Skeletal muscle cell (primary cell): ENCODE measurements around the gene HBS1L.
A peak's percentile ranks its signal among the peaks of the same experiment; 100 is the strongest.

ENCODE experiments used
- DNase-seq: peaks from one replicate; pipeline ENCODE4 v3.0.0-alpha.2; 2010; ENCODE audit warnings: low read depth
- H3K4me3 ChIP-seq: 2 replicates; pipeline ENCODE4 v1.5.1; 2011; ENCODE audit warnings: low read depth, mild to moderate bottlenecking, control low read depth, low read length, moderate library complexity

The HBS1L gene

GRCh38 chr6:135008941-135009290 is 45.7 kb downstream of the HBS1L start:
- no peak for DNase-seq

DNA sequence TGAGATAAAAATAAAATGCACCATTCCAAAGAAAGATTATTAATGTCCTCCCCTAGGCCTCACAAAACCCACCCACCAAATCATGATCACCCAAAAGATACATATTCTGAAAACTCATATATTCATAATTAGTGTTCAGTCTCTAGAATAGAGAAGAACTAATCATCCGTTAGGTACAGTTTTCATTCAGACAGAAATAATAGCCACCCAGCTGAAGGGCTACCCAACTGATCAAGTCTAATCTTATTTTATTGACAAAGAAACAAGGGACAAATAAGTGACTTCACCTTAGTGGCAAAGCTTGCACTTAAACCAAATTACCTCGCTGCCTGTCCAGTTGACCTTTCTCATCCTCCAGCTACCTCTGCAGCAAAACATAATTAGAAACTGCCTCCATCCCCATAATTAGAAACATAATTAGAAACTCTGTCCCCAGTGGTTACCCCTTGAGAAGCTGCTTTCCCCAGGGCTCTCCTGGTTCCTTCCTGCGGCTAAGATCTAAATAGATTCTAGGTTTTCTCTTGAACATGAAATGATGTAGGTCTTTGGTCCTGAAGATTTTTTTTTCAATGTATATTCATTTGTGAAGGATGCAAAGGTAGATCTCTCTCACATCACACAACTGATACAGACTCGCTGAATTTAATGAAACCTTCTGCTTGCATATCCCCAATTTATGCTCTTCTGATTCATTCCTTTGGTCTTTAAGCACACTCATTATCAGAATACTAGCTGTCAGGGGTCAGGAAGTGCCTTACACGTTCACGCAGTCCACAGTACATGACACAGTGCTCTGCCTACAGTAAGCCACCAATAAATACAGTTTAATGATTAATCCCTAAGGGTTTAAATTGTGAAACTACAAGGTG is 46.3 kb downstream of the HBS1L start:
- H3K4me3 ChIP-seq: no peak overlapping the region
- no peak for DNase-seq

More at GRCh38 chr6:135008941-135009290, 45.7 kb downstream of the HBS1L start:
- H3K4me3 ChIP-seq: no peak overlapping the region

GRCh38 chr6:135006386-135006914 is 48.2 kb downstream of the HBS1L start:
- no peak overlapping the region for H3K4me3 ChIP-seq
- DNase-seq: no peak

DNA sequence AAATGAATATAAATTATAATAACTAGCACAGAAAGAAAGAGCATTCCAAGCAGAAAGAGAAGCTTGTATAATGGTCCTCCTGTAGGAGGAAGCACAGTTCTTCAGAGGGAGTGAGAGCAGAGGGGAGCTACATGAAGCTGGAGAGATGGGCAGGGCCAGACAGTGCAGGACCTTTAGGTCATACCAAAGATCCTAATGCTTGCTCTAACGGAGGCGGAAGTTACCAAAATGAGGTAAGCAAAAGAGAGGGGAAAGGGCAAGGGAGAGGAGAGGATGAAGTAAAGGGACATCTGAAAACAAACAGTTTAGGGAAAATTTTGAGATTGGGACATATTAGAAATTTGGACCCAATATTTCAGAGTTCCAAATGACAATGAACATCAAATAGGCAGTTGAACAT is 50.2 kb downstream of the HBS1L start:
- no peak for DNase-seq
- no peak overlapping the region for H3K4me3 ChIP-seq

DNA sequence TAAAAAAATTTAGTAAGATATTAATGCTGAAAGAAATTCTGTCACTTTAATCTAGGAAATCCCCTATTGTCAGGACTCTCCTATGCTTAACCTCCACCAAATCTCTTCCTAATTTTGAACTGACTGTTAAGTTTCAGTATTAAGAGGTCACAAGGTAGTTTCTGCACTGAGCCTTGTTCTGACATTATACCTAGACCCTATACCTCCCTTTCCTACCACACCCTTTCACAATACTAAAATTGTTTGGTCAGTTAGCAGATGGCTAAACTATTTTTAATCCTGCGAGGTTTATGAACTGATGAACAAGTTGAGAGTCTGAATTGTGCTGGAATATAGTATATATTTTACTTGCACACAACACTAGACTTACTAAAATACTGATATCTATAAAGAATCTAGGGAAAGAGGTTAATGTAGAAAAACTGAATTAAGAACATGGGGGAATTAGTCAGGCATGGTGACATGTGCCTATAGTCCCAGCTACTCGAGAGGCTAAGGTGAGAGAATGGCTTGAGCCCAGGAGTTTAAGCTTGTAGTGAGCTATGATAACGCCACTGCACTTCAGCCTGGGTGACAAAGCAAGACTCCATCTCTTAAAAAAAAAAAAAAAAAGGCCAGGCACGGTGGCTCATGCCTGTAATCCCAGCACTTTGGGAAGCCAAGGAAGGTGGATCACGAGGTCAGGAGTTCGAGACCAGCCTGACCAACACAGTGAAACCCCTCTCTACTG is 51.5 kb downstream of the HBS1L start:
- H3K4me3 ChIP-seq: no peak overlapping the region
- no peak for DNase-seq

DNA sequence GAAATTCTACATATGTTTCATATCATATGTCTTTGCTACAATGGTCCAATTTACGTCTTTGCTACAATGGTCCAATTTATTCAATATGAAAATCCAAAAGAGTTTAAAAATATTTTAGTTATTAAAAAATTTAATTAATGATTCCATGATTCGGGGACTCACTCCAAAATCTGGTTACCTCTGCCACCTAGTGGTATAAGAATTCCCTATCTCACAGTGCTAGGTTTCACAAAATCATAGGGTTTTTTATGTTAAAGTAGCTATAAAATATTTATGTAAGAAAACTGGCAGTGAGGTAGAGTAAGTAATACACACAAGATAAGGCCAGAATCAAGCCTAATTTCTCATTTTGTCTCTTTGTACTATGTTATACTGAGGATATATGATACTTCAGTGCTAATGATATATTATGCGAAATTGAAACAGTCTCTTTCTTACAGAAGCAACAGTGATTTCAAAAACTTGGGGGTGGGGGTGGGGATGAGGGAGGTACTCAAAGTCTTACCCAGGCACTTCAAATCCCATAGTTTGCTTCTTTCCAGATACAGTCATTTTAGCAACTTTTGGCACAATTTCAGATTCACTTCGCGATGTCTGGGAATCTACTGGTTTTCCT is 52.3 kb downstream of the HBS1L start:
- no peak overlapping the region for H3K4me3 ChIP-seq
- DNase-seq: no peak

DNA sequence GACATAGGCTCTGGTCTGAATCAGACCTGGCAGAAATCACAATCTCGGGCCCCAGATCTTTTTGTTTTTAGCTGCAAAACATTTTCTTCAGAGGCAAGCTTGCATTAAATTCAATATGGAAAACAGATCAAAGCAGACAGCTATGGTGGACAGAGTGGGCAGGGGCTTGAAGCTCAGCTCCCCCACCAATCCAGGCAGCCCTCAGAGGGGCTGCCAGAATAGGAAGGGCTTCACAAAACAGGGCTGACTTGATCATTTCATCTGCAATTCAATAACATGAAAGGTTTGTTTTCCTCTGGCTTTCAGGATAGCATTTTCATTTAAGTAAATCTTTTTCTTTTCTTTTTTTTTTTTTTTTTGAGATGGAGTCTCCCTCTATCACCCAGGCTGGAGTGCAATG is 55.5 kb downstream of the HBS1L start:
- DNase-seq: no peak
- H3K4me3 ChIP-seq: no peak overlapping the region

- H3K4me3 ChIP-seq: no peak overlapping the region
- DNase-seq: no peak
These were observed 57.3 kb downstream of the HBS1L start for GRCh38 chr6:134997133-134997995.

DNA sequence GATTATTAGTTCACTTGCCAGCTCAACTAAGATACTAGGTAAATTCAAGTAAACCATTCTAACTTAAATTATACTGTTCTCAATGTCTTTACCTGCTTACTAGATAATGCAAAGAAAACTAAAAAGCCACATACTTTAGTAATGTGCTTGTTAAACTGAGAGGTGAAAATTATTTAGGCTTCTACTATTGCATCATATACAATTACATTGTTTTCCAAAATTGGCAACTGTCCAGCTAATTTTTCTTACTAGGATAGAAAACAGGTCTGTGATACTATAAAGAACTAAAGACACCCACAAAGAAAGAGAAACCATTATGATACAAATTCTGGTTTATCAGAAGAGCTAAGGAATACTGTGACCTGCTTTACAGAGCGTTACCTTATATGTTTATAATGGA is 59.1 kb downstream of the HBS1L start:
- no peak for DNase-seq
- no peak overlapping the region for H3K4me3 ChIP-seq

DNA sequence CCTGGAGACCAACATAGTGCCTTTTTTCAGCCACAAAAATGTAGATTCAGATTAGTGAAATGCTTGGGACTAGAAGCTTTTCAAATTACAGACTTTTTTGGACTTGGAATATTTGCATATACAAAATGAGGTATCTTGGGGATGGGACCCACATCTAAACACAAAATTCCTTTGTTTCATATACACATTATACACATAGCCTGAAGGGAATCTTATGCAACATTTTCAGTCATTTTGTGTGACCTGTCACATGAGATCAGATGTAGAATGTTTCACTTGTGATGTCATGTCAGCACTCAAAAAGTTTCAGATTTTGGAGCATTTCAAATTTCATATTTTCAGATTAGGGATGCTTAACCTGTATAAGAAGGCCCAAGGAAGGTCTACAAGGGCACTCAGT is 60.2 kb downstream of the HBS1L start:
- DNase-seq: no peak
- no peak overlapping the region for H3K4me3 ChIP-seq

GRCh38 chr6:134992155-134992554 is 62.5 kb downstream of the HBS1L start:
- no peak overlapping the region for H3K4me3 ChIP-seq
- no peak for DNase-seq

- H3K4me3 ChIP-seq: no peak overlapping the region
- DNase-seq: no peak
These were observed 64.4 kb downstream of the HBS1L start for GRCh38 chr6:134990262-134990661.

DNA sequence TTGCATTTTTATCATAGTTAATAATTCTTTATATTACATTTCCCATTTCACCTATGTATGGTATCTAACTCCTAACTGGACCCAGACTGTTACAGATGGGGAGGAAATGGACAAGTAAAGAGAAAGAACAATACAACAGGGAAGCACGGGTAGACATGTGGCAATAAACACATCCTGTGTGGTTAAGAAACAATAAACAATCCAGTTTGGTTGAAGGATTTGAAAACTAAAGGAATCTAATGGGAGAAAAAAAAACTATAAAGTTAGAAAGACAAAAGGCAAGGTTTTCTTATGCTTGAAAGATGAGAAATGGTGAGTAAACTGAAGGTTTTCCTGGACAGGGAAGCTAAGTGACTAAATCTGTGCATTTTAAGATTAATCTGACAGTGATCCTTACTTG is 69.8 kb downstream of the HBS1L start:
- no peak overlapping the region for H3K4me3 ChIP-seq
- peak; percentile 15 for DNase-seq

GRCh38 chr6:134983823-134984222 is 70.8 kb downstream of the HBS1L start:
- H3K4me3 ChIP-seq: no peak overlapping the region
- DNase-seq: no peak

DNA sequence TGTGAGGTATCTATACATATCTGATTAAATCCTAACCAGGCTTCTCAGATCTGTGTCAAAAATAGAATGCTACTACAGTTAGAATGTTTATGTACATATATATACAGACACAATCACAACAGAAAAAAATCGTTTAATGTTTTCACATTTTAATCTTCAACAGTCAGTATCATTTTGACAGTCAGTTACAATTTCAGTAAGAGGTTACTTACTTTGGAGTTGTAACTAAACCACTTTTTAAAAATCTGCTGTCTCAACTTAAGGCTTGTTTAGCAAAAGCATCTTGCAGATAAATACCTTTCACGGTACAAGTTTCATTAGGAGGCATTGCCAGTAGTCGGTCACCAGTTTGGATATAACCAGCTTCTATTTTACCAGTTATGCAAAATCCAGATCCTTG is 72.5 kb downstream of the HBS1L start:
- no peak overlapping the region for H3K4me3 ChIP-seq
- DNase-seq: no peak

- no peak overlapping the region for H3K4me3 ChIP-seq
- no peak for DNase-seq
These were observed 73.8 kb downstream of the HBS1L start for GRCh38 chr6:134980846-134981245.

- H3K4me3 ChIP-seq: no peak overlapping the region
- no peak for DNase-seq
These were observed 75.5 kb downstream of the HBS1L start for GRCh38 chr6:134979142-134979541.

GRCh38 chr6:134974370-134974769 is 80.3 kb downstream of the HBS1L start:
- DNase-seq: no peak
- no peak overlapping the region for H3K4me3 ChIP-seq

- H3K4me3 ChIP-seq: no peak overlapping the region
- no peak for DNase-seq
These were observed 86.9 kb downstream of the HBS1L start for GRCh38 chr6:134967711-134968110.
